ENCODE data around the gene TULP4.
"Not testable (repeated sequence)": the region's sequence is repeated elsewhere in the genome, so short reads cannot be mapped to it uniquely, and the experiment has no call there.

TULP4 gene

GRCh38 chr6:158529629-158530028, 217.4 kb downstream of the TULP4 start:
- no peak for DNase-seq (ENCODE audit: low read depth in 2 of 2)

GRCh38 chr6:158531566-158531965, 219.3 kb downstream of the TULP4 start:
- DNase-seq (ENCODE audit: low read depth in 2 of 2): no peak

- no peak for DNase-seq (ENCODE audit: low read depth in 2 of 2)
Measured at GRCh38 chr6:158531970-158532369, 219.7 kb downstream of the TULP4 start.

GRCh38 chr6:158536084-158536890, 224.0 kb downstream of the TULP4 start:
- peak in 1 of 2 experiments; percentile 14 for DNase-seq (ENCODE audit: low read depth in 2 of 2)

GRCh38 chr6:158536891-158537798, 224.9 kb downstream of the TULP4 start:
- no peak for DNase-seq (ENCODE audit: low read depth in 2 of 2)

- no peak for DNase-seq (ENCODE audit: low read depth in 2 of 2)
Measured at GRCh38 chr6:158538741-158539140, 226.5 kb downstream of the TULP4 start.

GRCh38 chr6:158539413-158539812, 227.1 kb downstream of the TULP4 start:
- no peak for DNase-seq (ENCODE audit: low read depth in 2 of 2)

- no peak for DNase-seq (ENCODE audit: low read depth in 2 of 2)
Measured at GRCh38 chr6:158539881-158540280, 227.6 kb downstream of the TULP4 start.

- DNase-seq (ENCODE audit: low read depth in 2 of 2): no peak
Measured at GRCh38 chr6:158543606-158544185, 231.4 kb downstream of the TULP4 start.

- no peak for DNase-seq (ENCODE audit: low read depth in 2 of 2)
Measured at GRCh38 chr6:158544428-158544827, 232.2 kb downstream of the TULP4 start.

GRCh38 chr6:158545043-158545966, 233.0 kb downstream of the TULP4 start:
- DNase-seq (ENCODE audit: low read depth in 2 of 2): no peak

GRCh38 chr6:158548418-158549161, 236.3 kb downstream of the TULP4 start:
- no peak for DNase-seq (ENCODE audit: low read depth in 2 of 2)

GRCh38 chr6:158552055-158552795, 240.0 kb downstream of the TULP4 start:
- DNase-seq (ENCODE audit: low read depth in 2 of 2): no peak

- no peak for DNase-seq (ENCODE audit: low read depth in 2 of 2)
Measured at GRCh38 chr6:158552796-158553138, 240.5 kb downstream of the TULP4 start.

- no peak for DNase-seq (ENCODE audit: low read depth in 2 of 2)
Measured at GRCh38 chr6:158554611-158555361, 242.5 kb downstream of the TULP4 start.

- no peak for DNase-seq (ENCODE audit: low read depth in 2 of 2)
Measured at GRCh38 chr6:158556113-158556512, 243.8 kb downstream of the TULP4 start.

GRCh38 chr6:158557110-158557509, 244.8 kb downstream of the TULP4 start:
- DNase-seq (ENCODE audit: low read depth in 2 of 2): not testable (repeated sequence)

GRCh38 chr6:158557927-158558326, 245.7 kb downstream of the TULP4 start:
- DNase-seq (ENCODE audit: low read depth in 2 of 2): no peak
